ENCODE measurements around the gene RPL31.

DNA sequence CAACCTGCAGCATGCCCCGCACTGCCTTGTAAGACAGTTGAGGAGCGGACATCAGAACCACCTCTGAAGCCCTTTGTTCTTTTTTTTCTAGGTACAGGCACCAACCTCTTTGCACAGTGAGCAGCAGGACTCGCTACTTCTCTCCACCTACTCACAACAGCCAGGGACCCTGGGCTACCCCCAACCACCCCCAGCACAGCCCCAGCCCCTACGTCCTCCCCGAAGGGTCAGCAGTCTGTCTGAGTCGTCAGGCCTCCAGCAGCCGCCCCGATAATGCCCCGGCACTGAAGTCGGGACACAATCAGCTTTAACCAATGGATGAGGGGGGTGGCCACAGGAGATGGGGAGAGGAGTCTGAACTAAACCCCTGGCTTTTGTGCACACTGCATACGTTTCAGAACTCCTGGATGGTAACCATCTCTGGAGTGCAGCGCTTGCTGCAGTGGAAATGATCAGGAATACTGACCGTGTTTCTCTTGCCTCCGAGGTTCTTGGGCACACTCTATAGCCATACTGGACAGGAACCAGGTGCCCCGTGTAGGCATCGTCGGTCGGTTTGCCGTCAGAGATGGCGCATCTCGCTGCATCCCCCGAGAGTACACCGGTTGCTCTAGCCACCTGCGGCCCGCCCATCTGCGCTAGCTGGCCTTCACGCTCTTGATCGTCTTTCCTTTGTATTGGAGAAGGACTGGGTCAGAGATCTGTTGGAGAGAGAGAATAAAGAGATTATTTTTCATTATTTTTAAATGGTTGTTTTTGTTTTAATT is 6.6 kb upstream of the RPL31 start:
- TF ChIP-seq ZNF274 (IDR thresholded peaks at IDR 0.05; ENCODE audit: low read depth, low read length) (no peak), YY1 (IDR thresholded peaks at IDR 0.05; ENCODE audit: insufficient read depth, insufficient read length) (no peak), SUZ12 (IDR thresholded peaks at IDR 0.05; ENCODE audit: extremely low read depth, insufficient read depth, insufficient read length) (no peak)

Data from NT2/D1 (cell line).